Measurements from ENCODE around the gene AVP. TPM values are rescaled to one million over a fixed set of nuclear protein-coding genes. Genes with fewer than 3 reads are reported as not detected.

AVP gene
- total RNA-seq, 1 experiment from 2014 or later = not detected

DNA sequence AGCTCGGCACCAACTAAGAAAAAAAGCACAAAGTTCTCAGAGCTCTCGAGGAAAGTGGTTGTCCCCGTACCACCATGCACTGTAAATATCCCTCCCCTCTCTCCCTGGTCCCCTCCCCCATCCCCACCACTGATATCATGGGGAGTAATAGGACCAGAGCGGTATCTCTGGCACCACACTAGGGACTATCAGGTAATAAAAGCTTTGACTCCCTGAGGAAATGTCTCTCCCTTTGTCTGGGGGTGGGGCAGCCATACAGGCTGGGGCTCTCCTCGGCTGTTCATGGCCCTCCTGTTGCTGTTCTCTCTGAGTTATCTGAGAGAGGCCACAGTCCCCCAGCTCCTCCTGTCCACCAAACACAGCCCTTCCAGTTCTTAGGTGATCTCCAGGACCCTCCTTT is 46.1 kb downstream of the AVP start:
- H3K27me3 ChIP-seq (replicated peaks; ENCODE audit: control insufficient read depth, insufficient read depth, low read length) = no peaks in the 10 kb centered on the region
- Mint-ChIP-seq H3K9me3 (ENCODE audit: unreplicated experiment) (no peaks in the 10 kb centered on the region), H3K4me3 (ENCODE audit: unreplicated experiment) (no peak overlapping the region), H3K27ac (ENCODE audit: unreplicated experiment) (no peak overlapping the region), H3K4me1 (ENCODE audit: low read depth, unreplicated experiment) (peaks cover 9% of the 10 kb centered on the region), H3K36me3 (ENCODE audit: insufficient read depth, unreplicated experiment) (peaks cover 16% of the 10 kb centered on the region), H3K27me3 (ENCODE audit: insufficient read depth, unreplicated experiment) (no peaks in the 10 kb centered on the region)
- no peak overlapping the region for H3K4me3 ChIP-seq (ENCODE audit: low read depth, low read length)
- BruUV-seq (replicated peaks) = TSS peak; percentile 67
- POLR2A ChIA-PET = no interaction called here
- CTCF ChIA-PET = no interaction called here
- H3K9me3 ChIP-seq = no peaks in the 10 kb centered on the region
- H3K4me1 ChIP-seq = no peaks in the 10 kb centered on the region
- TF ChIP-seq, protein P1, sequence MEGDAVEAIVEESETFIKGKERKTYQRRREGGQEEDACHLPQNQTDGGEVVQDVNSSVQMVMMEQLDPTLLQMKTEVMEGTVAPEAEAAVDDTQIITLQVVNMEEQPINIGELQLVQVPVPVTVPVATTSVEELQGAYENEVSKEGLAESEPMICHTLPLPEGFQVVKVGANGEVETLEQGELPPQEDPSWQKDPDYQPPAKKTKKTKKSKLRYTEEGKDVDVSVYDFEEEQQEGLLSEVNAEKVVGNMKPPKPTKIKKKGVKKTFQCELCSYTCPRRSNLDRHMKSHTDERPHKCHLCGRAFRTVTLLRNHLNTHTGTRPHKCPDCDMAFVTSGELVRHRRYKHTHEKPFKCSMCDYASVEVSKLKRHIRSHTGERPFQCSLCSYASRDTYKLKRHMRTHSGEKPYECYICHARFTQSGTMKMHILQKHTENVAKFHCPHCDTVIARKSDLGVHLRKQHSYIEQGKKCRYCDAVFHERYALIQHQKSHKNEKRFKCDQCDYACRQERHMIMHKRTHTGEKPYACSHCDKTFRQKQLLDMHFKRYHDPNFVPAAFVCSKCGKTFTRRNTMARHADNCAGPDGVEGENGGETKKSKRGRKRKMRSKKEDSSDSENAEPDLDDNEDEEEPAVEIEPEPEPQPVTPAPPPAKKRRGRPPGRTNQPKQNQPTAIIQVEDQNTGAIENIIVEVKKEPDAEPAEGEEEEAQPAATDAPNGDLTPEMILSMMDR (IDR thresholded peaks at IDR 0.05; ENCODE audit: insufficient read depth in 1 of 2, low read depth in 1 of 2, low read length in 1 of 2, severe bottlenecking in 1 of 2, unreplicated experiment in 1 of 2) = no peak
- no peak for DNase-seq
- intact Hi-C loops (cut with micrococcal nuclease; ENCODE audit: unreplicated experiment) = no loop called here
- H3K36me3 ChIP-seq (ENCODE audit: control insufficient read depth, insufficient read depth, low read length) = peaks cover 6% of the 10 kb centered on the region

DNA sequence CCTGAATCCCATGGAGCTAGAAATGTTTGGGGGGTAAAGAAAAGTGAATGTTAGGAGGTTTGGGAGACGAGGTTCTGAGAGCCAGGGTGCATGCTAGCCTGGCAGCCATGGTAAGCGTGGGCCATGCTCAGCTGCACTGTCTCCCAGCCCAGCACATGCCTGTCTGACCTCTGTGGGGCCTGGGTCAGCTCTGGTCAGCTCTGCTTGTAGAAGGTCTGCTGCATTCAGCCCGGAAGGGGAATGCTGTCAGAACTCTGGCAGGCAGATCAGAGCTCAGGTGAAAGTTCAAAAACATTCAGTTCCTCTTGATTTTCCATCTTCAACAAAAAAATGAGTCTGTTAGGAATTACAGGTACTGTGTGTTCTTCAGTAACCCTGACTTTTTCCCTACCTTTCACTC is 46.9 kb downstream of the AVP start:
- CTCF ChIA-PET = no interaction called here

DNA sequence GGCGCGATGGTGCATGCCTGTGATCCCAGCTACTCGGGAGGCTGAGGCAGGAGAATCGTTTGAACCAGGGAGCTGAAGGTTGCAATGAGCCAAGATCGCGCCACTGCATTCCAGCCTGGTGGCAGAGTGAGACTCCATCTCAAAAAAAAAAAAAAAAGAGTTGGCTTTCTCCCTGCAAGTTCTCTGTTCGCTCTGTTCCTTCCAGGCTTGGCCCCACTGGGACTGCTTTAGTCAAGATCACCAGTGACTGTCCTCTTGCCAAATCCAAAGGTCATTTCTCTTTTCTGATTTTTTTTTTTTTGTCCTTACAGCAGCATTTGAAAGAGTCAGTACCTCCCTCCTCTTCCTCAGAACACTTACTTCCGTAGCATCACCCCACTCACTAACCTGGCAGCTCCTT is 51.9 kb downstream of the AVP start:
- no TSS peak for BruUV-seq (replicated peaks)
- intact Hi-C loops (cut with micrococcal nuclease; ENCODE audit: unreplicated experiment) = no loop called here
- H3K9me3 Mint-ChIP-seq (ENCODE audit: unreplicated experiment) = no peaks in the 10 kb centered on the region
- no peaks in the 10 kb centered on the region for H3K9me3 ChIP-seq
- ChIA-PET CTCF (interaction anchor here (0.6 kb wide), 1 partner anchor 68 kb away, joined by 6 read pairs; no protein-coding TSS in a partner anchor), POLR2A (no interaction called here)
- H3K27me3 Mint-ChIP-seq (ENCODE audit: insufficient read depth, unreplicated experiment) = no peaks in the 10 kb centered on the region
- no peak overlapping the region for H3K4me3 ChIP-seq (ENCODE audit: low read depth, low read length)
- DNase-seq = no peak
- H3K4me1 Mint-ChIP-seq (ENCODE audit: low read depth, unreplicated experiment) = no peaks in the 10 kb centered on the region
- TF ChIP-seq, protein P1 (IDR thresholded peaks at IDR 0.05; ENCODE audit: insufficient read depth in 1 of 2, low read depth in 1 of 2, low read length in 1 of 2, severe bottlenecking in 1 of 2, unreplicated experiment in 1 of 2) = no peak
- H3K27ac Mint-ChIP-seq (ENCODE audit: unreplicated experiment) = no peak overlapping the region
- H3K4me3 Mint-ChIP-seq (ENCODE audit: unreplicated experiment) = no peak overlapping the region
- peaks cover 10% of the 10 kb centered on the region for H3K36me3 Mint-ChIP-seq (ENCODE audit: insufficient read depth, unreplicated experiment)
- H3K27me3 ChIP-seq (replicated peaks; ENCODE audit: control insufficient read depth, insufficient read depth, low read length) = no peaks in the 10 kb centered on the region
- peaks cover 6% of the 10 kb centered on the region; the same call in 1 of the 2 replicates for H3K36me3 ChIP-seq (ENCODE audit: control insufficient read depth, insufficient read depth, low read length)
- H3K4me1 ChIP-seq = no peaks in the 10 kb centered on the region

More for the DNA sequence above, 46.9 kb downstream of the AVP start:
- H3K9me3 Mint-ChIP-seq (ENCODE audit: unreplicated experiment) = no peaks in the 10 kb centered on the region
- BruUV-seq (replicated peaks) = no TSS peak
- peaks cover 15% of the 10 kb centered on the region for H3K36me3 Mint-ChIP-seq (ENCODE audit: insufficient read depth, unreplicated experiment)
- no peaks in the 10 kb centered on the region for H3K27me3 Mint-ChIP-seq (ENCODE audit: insufficient read depth, unreplicated experiment)
- Histone ChIP-seq H3K9me3 (no peaks in the 10 kb centered on the region), H3K4me1 (no peaks in the 10 kb centered on the region), H3K4me3 (ENCODE audit: low read depth, low read length) (no peak overlapping the region), H3K27me3 (replicated peaks; ENCODE audit: control insufficient read depth, insufficient read depth, low read length) (no peaks in the 10 kb centered on the region), H3K36me3 (ENCODE audit: control insufficient read depth, insufficient read depth, low read length) (peaks cover 6% of the 10 kb centered on the region)
- TF ChIP-seq, protein P1 (IDR thresholded peaks at IDR 0.05; ENCODE audit: insufficient read depth in 1 of 2, low read depth in 1 of 2, low read length in 1 of 2, severe bottlenecking in 1 of 2, unreplicated experiment in 1 of 2) = no peak
- H3K27ac Mint-ChIP-seq (ENCODE audit: unreplicated experiment) = no peak overlapping the region
- POLR2A ChIA-PET = no interaction called here
- intact Hi-C loops (cut with micrococcal nuclease; ENCODE audit: unreplicated experiment) = no loop called here
- H3K4me1 Mint-ChIP-seq (ENCODE audit: low read depth, unreplicated experiment) = peaks cover 9% of the 10 kb centered on the region
- no peak overlapping the region for H3K4me3 Mint-ChIP-seq (ENCODE audit: unreplicated experiment)
- DNase-seq = no peak

Other genes with a start within 250 kb of the AVP start
- 43.9 and 44.7 TPM in 2 replicates for gene PCED1A, start 244.1 kb downstream of the AVP start, total RNA-seq (2022)
- 41.3 and 46.6 TPM in 2 replicates for gene VPS16, start 244.0 kb downstream of the AVP start, total RNA-seq (2022)
- 51.4 and 57.0 TPM in 2 replicates for gene PTPRA, start 211.2 kb downstream of the AVP start, total RNA-seq (2022)
- gene GNRH2, start 41.1 kb downstream of the AVP start, total RNA-seq (2022) = 0.74 TPM in 1 of 2 replicates, not detected in the other
- gene MRPS26, start 38.7 kb downstream of the AVP start, total RNA-seq (2022) = 93.9 and 95.0 TPM in 2 replicates
- gene OXT, start 13.1 kb downstream of the AVP start, total RNA-seq (2022) = 1.9 and 2.7 TPM in 2 replicates
- gene FASTKD5, start 75.1 kb upstream of the AVP start, total RNA-seq (2022) = 24.2 and 27.4 TPM in 2 replicates
- 6.7 and 6.9 TPM in 2 replicates for gene UBOX5, start 75.1 kb upstream of the AVP start, total RNA-seq (2022)
- gene LZTS3, start 88.8 kb upstream of the AVP start, total RNA-seq (2022) = 4.3 and 4.5 TPM in 2 replicates
- gene DDRGK1, start 120.0 kb upstream of the AVP start, total RNA-seq (2022) = 76.3 and 84.8 TPM in 2 replicates
- gene ITPA, start 124.8 kb upstream of the AVP start, total RNA-seq (2022) = 68.4 and 73.8 TPM in 2 replicates
- 8.6 and 9.5 TPM in 2 replicates for gene SLC4A11, start 154.5 kb upstream of the AVP start, total RNA-seq (2022)